ENCODE measurements around the gene LYPLA2. TPM values are rescaled to one million over a fixed set of nuclear protein-coding genes. Genes with fewer than 3 reads are reported as not detected.

The LYPLA2 gene
- total RNA-seq, 4 donors from 2014 or later = 4.6 to 33.5 (median 20.3) TPM

DNA sequence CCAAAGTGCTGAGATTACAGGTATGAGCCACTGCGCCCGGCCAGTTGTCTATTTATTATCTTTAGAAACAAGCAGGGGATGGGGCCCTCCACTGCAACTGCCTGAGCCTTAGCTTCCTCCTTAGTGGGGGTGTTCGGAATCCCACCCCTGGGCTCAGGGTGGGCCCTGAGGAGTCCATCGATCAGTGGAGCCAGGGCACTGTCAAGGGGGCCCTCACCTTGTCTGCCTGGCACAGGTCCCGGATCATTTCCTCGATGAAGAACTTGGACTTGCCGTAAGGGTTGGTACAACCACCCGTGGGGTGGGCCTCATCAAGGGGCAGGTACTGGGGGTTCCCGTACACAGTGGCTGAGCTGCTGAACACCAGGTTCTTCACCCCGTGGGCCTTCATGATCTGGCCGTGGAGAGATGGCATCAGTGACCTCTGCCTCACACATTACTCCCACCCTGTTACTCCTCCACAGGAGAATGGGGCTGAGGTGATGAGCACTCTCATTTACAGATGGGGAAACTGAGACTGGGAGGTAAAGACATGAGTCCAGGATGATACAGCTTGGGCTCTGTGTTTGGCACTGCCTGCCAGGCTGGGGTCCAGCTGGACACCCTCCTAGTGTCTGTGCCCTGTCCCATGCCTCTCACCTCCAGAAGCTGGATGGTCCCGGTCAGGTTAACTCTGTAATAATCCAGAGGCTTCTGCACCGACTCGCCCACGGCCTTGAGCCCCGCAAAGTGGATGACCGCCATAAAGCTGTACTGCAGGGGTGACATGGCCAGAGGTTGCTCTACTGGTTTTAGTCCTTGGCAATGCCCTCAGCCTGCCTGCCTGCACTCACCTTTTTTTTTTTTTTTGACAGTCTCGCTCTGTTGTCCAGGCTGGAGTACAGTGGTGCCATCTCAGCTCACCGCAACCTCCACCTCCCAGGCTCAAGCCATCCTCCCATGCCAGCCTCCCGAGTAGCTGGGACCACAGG lies 6.8 kb downstream of the LYPLA2 start:
- H3K27ac ChIP-seq = no peak overlapping the region
- H3K27me3 ChIP-seq = no peaks in the 10 kb centered on the region
- no peak overlapping the region for H3K4me3 ChIP-seq
- TF ChIP-seq POLR2A (IDR thresholded peaks at IDR 0.05) = no peak
- TF ChIP-seq, protein P1, sequence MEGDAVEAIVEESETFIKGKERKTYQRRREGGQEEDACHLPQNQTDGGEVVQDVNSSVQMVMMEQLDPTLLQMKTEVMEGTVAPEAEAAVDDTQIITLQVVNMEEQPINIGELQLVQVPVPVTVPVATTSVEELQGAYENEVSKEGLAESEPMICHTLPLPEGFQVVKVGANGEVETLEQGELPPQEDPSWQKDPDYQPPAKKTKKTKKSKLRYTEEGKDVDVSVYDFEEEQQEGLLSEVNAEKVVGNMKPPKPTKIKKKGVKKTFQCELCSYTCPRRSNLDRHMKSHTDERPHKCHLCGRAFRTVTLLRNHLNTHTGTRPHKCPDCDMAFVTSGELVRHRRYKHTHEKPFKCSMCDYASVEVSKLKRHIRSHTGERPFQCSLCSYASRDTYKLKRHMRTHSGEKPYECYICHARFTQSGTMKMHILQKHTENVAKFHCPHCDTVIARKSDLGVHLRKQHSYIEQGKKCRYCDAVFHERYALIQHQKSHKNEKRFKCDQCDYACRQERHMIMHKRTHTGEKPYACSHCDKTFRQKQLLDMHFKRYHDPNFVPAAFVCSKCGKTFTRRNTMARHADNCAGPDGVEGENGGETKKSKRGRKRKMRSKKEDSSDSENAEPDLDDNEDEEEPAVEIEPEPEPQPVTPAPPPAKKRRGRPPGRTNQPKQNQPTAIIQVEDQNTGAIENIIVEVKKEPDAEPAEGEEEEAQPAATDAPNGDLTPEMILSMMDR (IDR thresholded peaks at IDR 0.05) = no peak
- intact Hi-C loops (cut with DNase I; ENCODE audit: low total_unique reads) = no loop called here
- DNase-seq = no peak
- peaks cover 0 to 9% of the 10 kb centered on the region in 2 donors for H3K4me1 ChIP-seq
- H3K9me3 ChIP-seq = no peaks in the 10 kb centered on the region
- H3K36me3 ChIP-seq = no peaks in the 10 kb centered on the region

DNA sequence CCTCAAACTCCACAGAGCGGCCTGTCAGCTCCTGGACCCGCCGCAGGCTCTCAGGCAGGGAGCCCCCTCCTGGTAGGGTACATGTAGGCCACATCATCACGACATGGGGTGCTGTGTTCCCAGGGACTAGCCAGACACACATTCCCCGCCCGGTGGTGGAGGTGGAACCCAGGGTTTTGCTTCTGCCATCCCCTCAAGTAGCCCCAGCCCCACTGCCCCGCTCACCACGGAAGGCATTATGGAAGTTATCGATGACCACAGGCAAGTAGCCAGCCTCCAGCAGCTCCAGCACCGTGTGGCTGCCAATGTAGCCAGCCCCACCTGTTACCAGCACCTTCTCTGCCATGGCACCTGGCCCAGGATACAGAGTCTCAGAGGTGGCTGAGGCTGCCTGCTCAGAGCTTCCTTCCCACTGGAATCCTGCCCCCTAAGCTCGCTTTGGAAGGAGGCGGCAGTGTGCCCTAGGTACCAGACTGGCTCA lies 7.8 kb downstream of the LYPLA2 start:
- intact Hi-C loops (cut with DNase I; ENCODE audit: low total_unique reads) = no loop called here
- no peak for TF ChIP-seq POLR2A (IDR thresholded peaks at IDR 0.05)
- TF ChIP-seq, protein P1 (IDR thresholded peaks at IDR 0.05) = no peak
- H3K36me3 ChIP-seq = no peaks in the 10 kb centered on the region
- peaks cover 0 to 9% of the 10 kb centered on the region in 2 donors for H3K4me1 ChIP-seq
- no peak overlapping the region for H3K4me3 ChIP-seq
- no peaks in the 10 kb centered on the region for H3K27me3 ChIP-seq
- H3K27ac ChIP-seq = no peak overlapping the region
- H3K9me3 ChIP-seq = no peaks in the 10 kb centered on the region
- DNase-seq = no peak

DNA sequence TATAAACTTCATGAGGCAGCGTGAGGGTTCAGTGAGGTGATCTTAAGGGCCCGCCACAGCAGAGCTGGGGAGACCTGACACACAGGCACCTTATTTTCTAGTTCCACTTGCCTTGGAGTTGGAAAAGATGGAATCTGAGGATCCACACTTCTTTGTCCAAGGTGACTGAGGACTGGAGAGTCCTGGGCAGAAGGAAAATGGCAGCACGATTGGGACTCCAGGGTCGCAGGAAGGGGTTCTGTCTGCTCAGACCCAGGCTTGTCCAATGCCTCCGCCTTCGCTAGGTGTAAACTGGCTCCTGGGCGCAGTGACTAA lies 8.3 kb downstream of the LYPLA2 start:
- Histone ChIP-seq H3K27me3 (no peaks in the 10 kb centered on the region), H3K4me3 (peak overlapping the region in 1 of 2 donors; percentile 63), H3K4me1 (peaks cover 0 to 9% of the 10 kb centered on the region in 2 donors), H3K27ac (peak overlapping the region in 1 of 2 donors; percentile 36), H3K9me3 (no peaks in the 10 kb centered on the region), H3K36me3 (no peaks in the 10 kb centered on the region)
- intact Hi-C loops (cut with DNase I; ENCODE audit: low total_unique reads) = no loop called here
- no peak for TF ChIP-seq POLR2A (IDR thresholded peaks at IDR 0.05)
- TF ChIP-seq, protein P1 (IDR thresholded peaks at IDR 0.05) = no peak
- DNase-seq = no peak

DNA sequence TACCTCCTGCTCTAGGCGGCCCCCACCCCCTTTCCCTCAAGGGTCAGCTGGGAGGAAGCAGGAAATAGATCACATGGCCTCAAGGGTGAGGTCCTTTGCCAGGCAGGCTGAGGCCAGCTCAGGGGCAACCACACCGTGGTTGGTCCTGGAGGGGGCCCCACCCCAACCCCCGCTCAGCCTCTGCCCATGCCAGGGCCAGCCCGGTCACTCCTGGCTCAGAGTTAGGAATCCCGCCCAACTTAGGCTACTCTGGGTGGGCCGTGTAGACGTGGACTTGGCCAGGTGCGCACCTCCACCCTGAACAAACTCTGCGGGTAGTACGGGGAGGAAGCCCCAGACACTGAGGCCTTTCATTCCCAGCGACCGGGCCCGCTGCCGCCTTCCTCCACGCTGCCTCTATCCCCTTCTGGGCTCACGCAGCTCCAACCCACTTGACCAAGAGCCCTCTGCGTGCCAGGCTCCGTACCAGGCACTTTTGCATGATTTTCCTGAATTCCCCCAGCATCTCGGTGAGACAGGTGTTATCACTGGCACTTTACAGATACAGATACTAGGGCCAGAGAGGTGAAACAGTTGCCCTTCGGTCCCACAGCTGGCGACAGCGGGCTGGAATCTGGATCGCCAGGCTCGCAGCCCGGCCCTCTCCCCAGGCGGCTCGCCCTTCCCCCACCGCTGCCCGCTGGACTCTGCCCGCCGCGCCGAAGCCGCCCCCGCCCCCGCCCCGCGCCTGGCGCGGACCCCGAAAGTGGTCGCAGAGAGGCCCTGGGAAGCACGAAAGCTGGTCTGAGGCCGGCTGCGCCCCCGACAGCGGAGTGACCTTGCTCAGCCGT lies 8.8 kb downstream of the LYPLA2 start:
- DNase-seq = peak; percentile 45 to 69
- H3K4me3 ChIP-seq = peak overlapping the region; percentile 63 to 75
- H3K36me3 ChIP-seq = no peaks in the 10 kb centered on the region
- H3K4me1 ChIP-seq = peaks cover 0 to 9% of the 10 kb centered on the region in 2 donors
- intact Hi-C loops (cut with DNase I; ENCODE audit: low total_unique reads) = no loop called here
- H3K9me3 ChIP-seq = no peaks in the 10 kb centered on the region
- H3K27ac ChIP-seq = peak overlapping the region; percentile 76 to 88
- TF ChIP-seq POLR2A (IDR thresholded peaks at IDR 0.05) = peak in 1 of 2 donors; percentile 55
- TF ChIP-seq, protein P1 (IDR thresholded peaks at IDR 0.05) = no peak
- H3K27me3 ChIP-seq = no peaks in the 10 kb centered on the region
